ENCODE data around the gene KCNK17.

KCNK17 gene

GRCh38 chr6:39353698-39354315 lies 39.6 kb upstream of the KCNK17 start:
- TF ChIP-seq CTCF (conservative IDR thresholded peaks at IDR 0.05; ENCODE audit: low read depth, low read length): no peak

GRCh38 chr6:39350723-39351505 lies 36.7 kb upstream of the KCNK17 start:
- TF ChIP-seq CTCF (conservative IDR thresholded peaks at IDR 0.05; ENCODE audit: low read depth, low read length): no peak
- H3K4me3 ChIP-seq (ENCODE audit: low read depth, low read length): no peak overlapping the region
- DNase-seq (ENCODE audit: low read depth): no peak

More at GRCh38 chr6:39353698-39354315, 39.6 kb upstream of the KCNK17 start:
- DNase-seq (ENCODE audit: low read depth): no peak
- H3K4me3 ChIP-seq (ENCODE audit: low read depth, low read length): no peak overlapping the region

GRCh38 chr6:39348740-39349139 lies 34.5 kb upstream of the KCNK17 start:
- no peak for DNase-seq (ENCODE audit: low read depth)
- TF ChIP-seq CTCF (conservative IDR thresholded peaks at IDR 0.05; ENCODE audit: low read depth, low read length): no peak
- no peak overlapping the region for H3K4me3 ChIP-seq (ENCODE audit: low read depth, low read length)

- H3K4me3 ChIP-seq (ENCODE audit: low read depth, low read length): no peak overlapping the region
- peak; percentile 82 for DNase-seq (ENCODE audit: low read depth)
- TF ChIP-seq CTCF (conservative IDR thresholded peaks at IDR 0.05; ENCODE audit: low read depth, low read length): peak; percentile 93
Observed at GRCh38 chr6:39347906-39348585, 33.8 kb upstream of the KCNK17 start.

- DNase-seq (ENCODE audit: low read depth): peak; percentile 30
- TF ChIP-seq CTCF (conservative IDR thresholded peaks at IDR 0.05; ENCODE audit: low read depth, low read length): no peak
- no peak overlapping the region for H3K4me3 ChIP-seq (ENCODE audit: low read depth, low read length)
Observed at GRCh38 chr6:39347206-39347605, 33.0 kb upstream of the KCNK17 start.

GRCh38 chr6:39344821-39345280 lies 30.6 kb upstream of the KCNK17 start:
- H3K4me3 ChIP-seq (ENCODE audit: low read depth, low read length): no peak overlapping the region
- peak; percentile 66 for DNase-seq (ENCODE audit: low read depth)
- no peak for TF ChIP-seq CTCF (conservative IDR thresholded peaks at IDR 0.05; ENCODE audit: low read depth, low read length)

Data from choroid plexus epithelial cell (primary cell).